Ectodermal cell (in vitro differentiated cells): ENCODE measurements around the gene CLBA1.

Experiments
- H3K27ac ChIP-seq: 2 replicates; pipeline ENCODE4 v1.7.0; 2013; ENCODE audit warnings: mild to moderate bottlenecking, low read depth, low read length; ENCODE audit not compliant: insufficient read depth, poor library complexity, severe bottlenecking
- H3K27me3 ChIP-seq: 2 replicates; pipeline ENCODE4 v1.7.0; 2013; ENCODE audit warnings: mild to moderate bottlenecking, low read length; ENCODE audit not compliant: insufficient read depth, control insufficient read depth, poor library complexity, severe bottlenecking
- H3K36me3 ChIP-seq: one replicate; pipeline ENCODE4 v1.7.0; 2013; ENCODE audit warnings: low read length; ENCODE audit not compliant: control insufficient read depth, insufficient read depth
- H3K4me1 ChIP-seq: one replicate; pipeline ENCODE4 v1.7.0; 2013; ENCODE audit warnings: low read length; ENCODE audit not compliant: control insufficient read depth, insufficient read depth
- H3K4me3 ChIP-seq: 2 replicates; pipeline ENCODE4 v1.7.0; 2013; ENCODE audit warnings: low read depth, low read length, control low read depth; ENCODE audit not compliant: insufficient read depth
- H3K9me3 ChIP-seq: 2 replicates; pipeline ENCODE4 v1.7.0; 2013; ENCODE audit warnings: mild to moderate bottlenecking, low read length, moderate library complexity; ENCODE audit not compliant: control insufficient read depth
- WGBS, 2 experiments: methylation state at CpG; one replicate each; pipeline ENCODE4 v1.1.7; 2013; ENCODE audit warnings: missing lambda C conversion rate in 2 of 2; 5-methylcytosine and 5-hydroxymethylcytosine counted together

CLBA1 gene

DNA sequence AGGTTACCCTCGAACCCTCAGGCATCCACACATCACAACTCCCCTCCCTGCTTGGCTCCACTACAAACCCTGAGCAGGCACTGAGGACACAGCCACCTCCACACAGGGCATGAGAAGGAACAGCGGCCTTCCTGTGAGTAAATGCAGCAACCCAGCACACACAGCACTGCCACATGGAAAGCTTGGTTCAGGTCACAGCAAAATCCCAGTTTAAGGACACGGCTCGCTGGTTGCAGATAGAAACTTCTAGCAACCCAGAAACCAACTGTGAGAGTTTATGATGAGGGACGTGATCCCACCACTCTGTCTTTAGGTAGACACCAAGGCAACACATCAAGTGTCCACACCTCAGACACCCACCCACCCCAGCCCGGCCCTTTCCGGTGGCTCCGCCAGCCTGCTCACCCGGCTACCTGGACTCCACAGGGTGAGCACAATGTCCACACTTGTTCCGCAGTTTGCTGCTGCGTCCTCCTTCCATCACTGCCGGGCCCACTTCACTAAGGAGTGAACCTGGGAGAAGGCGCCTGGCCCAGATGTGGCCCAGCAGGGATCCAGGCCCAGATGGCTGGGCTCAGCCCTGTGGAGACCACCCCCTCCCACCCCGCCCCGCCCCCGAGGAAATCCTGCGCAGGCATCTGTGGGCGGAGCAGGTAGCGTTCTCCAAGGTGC, 22.1 kb downstream of the CLBA1 start:
- H3K36me3 ChIP-seq: peaks cover 18% of the 10 kb centered on the region
- no peaks in the 10 kb centered on the region for H3K9me3 ChIP-seq
- no peak overlapping the region for H3K4me3 ChIP-seq
- no peak overlapping the region for H3K27ac ChIP-seq
- no peaks in the 10 kb centered on the region for H3K27me3 ChIP-seq
- no peaks in the 10 kb centered on the region for H3K4me1 ChIP-seq
- WGBS, 2 experiments: 94 to 96% methylated on average over 19 of the region's 19 CpGs

DNA sequence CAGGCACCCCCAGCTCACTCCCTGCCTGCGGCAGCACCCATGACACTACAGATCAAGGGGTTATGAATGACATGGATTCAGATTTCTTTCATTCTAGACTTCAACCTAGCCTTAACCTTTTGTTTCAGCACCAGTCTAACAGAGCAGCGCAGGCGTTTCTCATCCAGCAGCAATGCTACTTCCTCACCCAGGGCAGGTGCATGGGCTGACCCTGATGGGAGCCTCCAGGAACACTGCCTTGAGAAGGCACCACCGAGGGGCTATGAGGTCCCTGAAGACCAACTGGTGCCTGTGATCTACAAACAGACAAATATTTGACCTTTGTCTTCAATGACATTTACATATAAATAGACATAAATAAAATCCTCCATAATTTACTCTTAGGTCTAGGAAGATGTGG, 24.5 kb downstream of the CLBA1 start:
- no peaks in the 10 kb centered on the region for H3K9me3 ChIP-seq
- H3K27me3 ChIP-seq: no peaks in the 10 kb centered on the region
- H3K36me3 ChIP-seq: peaks cover 18% of the 10 kb centered on the region
- H3K4me3 ChIP-seq: no peak overlapping the region
- H3K27ac ChIP-seq: no peak overlapping the region
- H3K4me1 ChIP-seq: peaks cover 12% of the 10 kb centered on the region
- WGBS, 2 experiments: 94 to 96% methylated on average over 4 of the region's 4 CpGs

GRCh38 chr14:105010891-105011291, 25.3 kb downstream of the CLBA1 start:
- no peak overlapping the region for H3K4me3 ChIP-seq
- H3K9me3 ChIP-seq: no peaks in the 10 kb centered on the region
- peaks cover 18% of the 10 kb centered on the region for H3K36me3 ChIP-seq
- peaks cover 16% of the 10 kb centered on the region for H3K4me1 ChIP-seq
- H3K27me3 ChIP-seq: no peaks in the 10 kb centered on the region
- no peak overlapping the region for H3K27ac ChIP-seq
- 88 to 89% methylated on average over 17 of the region's 17 CpGs for WGBS, 2 experiments

GRCh38 chr14:105011312-105011990, 25.9 kb downstream of the CLBA1 start:
- H3K27ac ChIP-seq: no peak overlapping the region
- H3K27me3 ChIP-seq: no peaks in the 10 kb centered on the region
- peaks cover 19% of the 10 kb centered on the region for H3K4me1 ChIP-seq
- peaks cover 19% of the 10 kb centered on the region for H3K36me3 ChIP-seq
- no peaks in the 10 kb centered on the region for H3K9me3 ChIP-seq
- WGBS, 2 experiments: 95% methylated on average over 29 of the region's 29 CpGs
- no peak overlapping the region for H3K4me3 ChIP-seq

DNA sequence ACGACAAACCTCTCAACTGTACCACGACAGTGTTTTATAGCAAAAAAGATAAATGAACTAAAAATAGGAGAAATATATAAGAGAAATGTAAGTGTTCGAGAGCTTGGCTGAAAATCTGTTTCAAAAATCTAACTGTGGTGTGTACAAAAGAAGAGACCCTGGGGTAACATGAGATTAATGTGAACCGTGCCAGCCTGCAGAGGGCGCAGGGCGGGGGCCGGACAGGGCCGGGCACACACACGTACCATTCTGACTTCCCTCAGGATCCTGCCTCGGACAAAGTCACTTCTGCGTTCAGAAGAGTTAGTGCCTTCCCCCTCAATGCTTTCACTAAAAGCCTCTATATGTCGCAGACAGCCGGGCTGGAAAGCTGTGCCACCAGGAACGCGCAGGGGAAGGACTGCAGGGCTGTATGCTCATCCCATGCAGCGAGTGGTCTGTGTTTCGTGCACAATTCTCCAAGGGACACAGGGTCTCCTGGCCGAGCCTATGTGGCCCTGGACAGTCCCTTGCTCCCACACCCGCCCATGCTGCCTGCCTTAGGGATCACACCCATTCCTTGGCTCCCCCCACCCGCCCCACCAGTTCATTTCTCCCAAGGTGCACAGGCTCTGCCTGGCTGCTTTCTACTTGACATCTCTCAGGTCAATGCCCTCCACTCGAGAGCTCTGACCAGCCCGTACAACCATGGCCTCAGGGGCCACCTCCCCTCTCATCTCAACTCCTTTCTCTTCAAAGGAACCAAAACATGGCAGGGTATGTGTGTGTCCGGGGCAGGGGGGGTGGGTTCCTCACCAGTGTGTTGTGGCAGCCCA, 26.8 kb downstream of the CLBA1 start:
- H3K27me3 ChIP-seq: no peaks in the 10 kb centered on the region
- H3K4me1 ChIP-seq: peaks cover 22% of the 10 kb centered on the region
- WGBS, 2 experiments: 93% methylated on average over 23 of the region's 23 CpGs
- H3K27ac ChIP-seq: no peak overlapping the region
- no peaks in the 10 kb centered on the region for H3K9me3 ChIP-seq
- H3K4me3 ChIP-seq: no peak overlapping the region
- peaks cover 24% of the 10 kb centered on the region for H3K36me3 ChIP-seq

GRCh38 chr14:105013150-105013785, 27.7 kb downstream of the CLBA1 start:
- Histone ChIP-seq H3K4me1 (peaks cover 22% of the 10 kb centered on the region), H3K27me3 (no peaks in the 10 kb centered on the region), H3K27ac (no peak overlapping the region), H3K4me3 (no peak overlapping the region), H3K36me3 (peaks cover 24% of the 10 kb centered on the region), H3K9me3 (no peaks in the 10 kb centered on the region)
- WGBS, 2 experiments: 85 to 91% methylated on average over 7 to 8 of the region's 8 CpGs

DNA sequence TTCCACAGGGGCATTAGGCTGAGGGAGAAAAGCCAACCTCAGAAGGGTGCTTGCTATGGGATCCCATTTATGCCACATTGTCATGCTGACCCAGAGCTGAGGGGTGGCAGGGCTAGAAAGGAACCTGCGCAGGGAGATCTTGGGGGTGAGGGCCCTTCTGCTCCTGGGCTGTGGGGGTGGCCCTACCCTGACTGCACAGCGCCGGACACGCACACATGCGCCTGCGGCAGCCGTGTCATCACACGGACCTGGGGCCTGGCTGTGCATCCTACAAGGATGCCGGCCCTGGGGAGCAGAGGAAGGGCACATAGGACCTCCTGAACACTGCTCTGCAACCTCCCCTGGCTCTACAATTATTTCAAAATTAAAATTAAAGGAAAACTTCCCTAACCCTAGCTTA, 28.4 kb downstream of the CLBA1 start:
- Histone ChIP-seq H3K36me3 (peaks cover 24% of the 10 kb centered on the region), H3K4me3 (no peak overlapping the region), H3K9me3 (no peaks in the 10 kb centered on the region), H3K4me1 (peaks cover 24% of the 10 kb centered on the region), H3K27me3 (no peaks in the 10 kb centered on the region), H3K27ac (no peak overlapping the region)
- WGBS, 2 experiments: 92 to 96% methylated on average over 9 of the region's 9 CpGs

GRCh38 chr14:105014631-105015030, 29.0 kb downstream of the CLBA1 start:
- H3K9me3 ChIP-seq: no peaks in the 10 kb centered on the region
- H3K4me3 ChIP-seq: no peak overlapping the region
- 67 to 70% methylated on average over 4 of the region's 4 CpGs for WGBS, 2 experiments
- H3K27me3 ChIP-seq: no peaks in the 10 kb centered on the region
- H3K4me1 ChIP-seq: peaks cover 30% of the 10 kb centered on the region
- no peak overlapping the region for H3K27ac ChIP-seq
- H3K36me3 ChIP-seq: peaks cover 24% of the 10 kb centered on the region

DNA sequence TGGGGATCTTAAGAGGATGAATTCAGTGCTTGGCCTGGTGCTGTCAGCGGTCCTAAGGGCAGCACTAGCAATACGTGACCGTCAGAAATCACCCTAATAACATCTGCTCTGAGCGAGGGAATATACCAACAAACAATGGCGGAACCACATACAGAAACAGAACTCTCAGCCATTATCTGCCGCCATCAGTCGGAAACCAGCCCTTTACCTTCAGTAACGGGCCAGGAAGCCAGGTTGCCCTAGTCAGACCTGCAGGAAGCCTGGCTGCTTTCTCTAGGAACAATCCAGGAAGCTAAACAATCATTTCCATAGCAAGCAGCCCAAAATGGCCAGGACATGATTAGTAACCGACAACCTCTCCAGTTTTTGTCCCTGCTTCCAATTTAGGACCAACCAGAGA, 29.7 kb downstream of the CLBA1 start:
- no peaks in the 10 kb centered on the region for H3K9me3 ChIP-seq
- no peak overlapping the region for H3K4me3 ChIP-seq
- WGBS, 2 experiments: 90% methylated on average over 9 of the region's 9 CpGs
- H3K27me3 ChIP-seq: no peaks in the 10 kb centered on the region
- no peak overlapping the region for H3K27ac ChIP-seq
- H3K36me3 ChIP-seq: peaks cover 21% of the 10 kb centered on the region
- H3K4me1 ChIP-seq: peaks cover 33% of the 10 kb centered on the region

DNA sequence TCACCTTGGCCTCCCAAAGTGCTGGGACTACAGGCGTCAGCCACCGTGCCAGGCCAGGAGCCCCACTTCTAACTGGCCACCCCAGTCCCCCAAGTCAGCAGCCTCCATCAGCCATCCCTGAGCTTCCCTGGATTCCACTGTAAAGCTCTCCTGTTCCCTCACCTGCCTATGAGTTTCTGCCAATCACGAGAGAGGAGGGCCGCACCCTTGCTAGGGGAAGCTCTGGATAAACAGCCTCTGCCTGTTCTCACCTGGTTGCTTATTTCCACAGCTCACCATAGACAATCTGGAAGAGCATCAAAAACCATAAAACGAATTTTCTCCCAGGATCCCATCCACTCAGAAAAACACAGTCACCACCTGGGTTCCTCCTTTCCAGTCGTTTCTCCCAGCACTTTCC, 30.3 kb downstream of the CLBA1 start:
- peaks cover 33% of the 10 kb centered on the region for H3K4me1 ChIP-seq
- WGBS, 2 experiments: 92 to 95% methylated on average over 6 of the region's 6 CpGs
- no peaks in the 10 kb centered on the region for H3K27me3 ChIP-seq
- no peaks in the 10 kb centered on the region for H3K9me3 ChIP-seq
- no peak overlapping the region for H3K27ac ChIP-seq
- H3K36me3 ChIP-seq: peaks cover 16% of the 10 kb centered on the region
- no peak overlapping the region for H3K4me3 ChIP-seq
